HG03135 (cell line): ENCODE results near the gene HSCB.
A peak's percentile ranks its signal among the peaks of the same experiment; 100 is the strongest.
"Not testable (repeated sequence)": the region's sequence is repeated elsewhere in the genome, so short reads cannot be mapped to it uniquely, and the experiment has no call there.

Experiments used
- ATAC-seq: cut with Tn5 transposase; IDR thresholded peaks from one replicate; pipeline ENCODE4 v1.9.1; 2021; ENCODE audit warnings: mild to moderate bottlenecking, moderate library complexity; ENCODE audit not compliant: unreplicated experiment

HSCB gene

DNA sequence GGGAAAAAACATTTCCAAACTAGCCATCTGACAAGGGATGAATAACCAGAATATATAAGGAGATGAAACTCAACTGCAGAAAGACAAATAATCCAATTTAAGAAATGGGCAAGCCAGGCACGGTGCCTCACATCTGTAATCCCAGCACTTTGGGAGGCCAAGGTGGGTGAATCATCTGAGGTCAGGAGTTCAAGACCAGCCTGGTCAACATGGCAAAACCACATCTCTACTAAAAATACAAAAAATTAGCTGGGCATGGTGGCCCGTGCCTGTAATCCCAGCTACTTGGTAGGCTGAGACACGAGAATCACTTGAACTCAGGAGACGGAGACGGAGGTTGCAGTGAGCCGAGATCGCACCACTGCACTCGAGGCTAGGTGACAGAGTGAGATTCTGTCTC lies 3.0 kb upstream of the HSCB start:
- not testable (repeated sequence) for ATAC-seq

DNA sequence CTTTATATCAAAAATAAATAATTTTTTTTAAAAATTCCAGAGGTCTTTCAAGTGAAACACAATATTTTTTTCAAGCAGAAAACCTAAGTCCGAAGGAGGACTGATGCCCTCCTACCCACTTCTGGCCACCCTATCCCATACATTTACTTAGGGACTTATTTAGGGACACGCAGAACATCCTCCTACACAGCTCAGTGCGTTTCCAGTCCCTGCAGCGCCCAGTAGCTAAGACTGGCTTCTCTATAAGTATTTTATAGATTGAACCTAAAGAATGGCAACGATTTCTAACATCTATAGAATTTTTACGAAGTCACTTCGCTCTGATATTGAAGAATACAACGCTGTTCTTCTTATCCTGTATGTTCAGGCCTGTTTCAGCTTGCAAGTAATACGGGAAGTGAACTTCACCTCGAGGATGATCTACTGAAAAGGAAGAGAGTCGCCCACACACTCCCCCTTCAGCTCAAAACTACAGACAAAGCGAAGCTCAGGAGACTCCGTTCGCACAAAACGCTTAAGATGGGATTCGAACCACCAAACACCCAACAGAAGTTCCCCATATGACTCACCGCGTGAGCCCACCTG lies 547 bp upstream of the HSCB start:
- ATAC-seq = no peak

DNA sequence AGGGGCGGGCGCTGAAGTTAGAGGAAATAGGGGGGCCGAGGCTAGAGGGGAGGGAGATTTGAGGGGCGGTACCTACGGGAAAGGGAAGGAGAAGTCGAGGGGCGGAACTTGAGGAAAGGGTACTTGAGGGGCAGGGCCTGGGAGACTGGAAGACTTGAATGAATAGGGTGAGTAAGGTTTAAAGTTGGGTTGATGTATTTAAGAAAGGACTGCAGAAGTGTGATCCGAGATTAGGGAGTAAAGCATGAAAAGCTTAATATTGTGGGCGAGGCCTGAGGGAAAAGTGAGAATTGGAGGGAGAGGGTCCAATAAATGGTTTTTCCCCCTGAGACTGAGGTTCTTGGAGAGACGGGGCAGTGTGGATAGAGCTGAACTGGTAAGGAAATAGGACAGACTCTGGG lies 723 bp downstream of the HSCB start:
- ATAC-seq = no peak

GRCh38 chr22:28743852-28744251 lies 2.0 kb downstream of the HSCB start:
- no peak for ATAC-seq

GRCh38 chr22:28750471-28750881 lies 8.6 kb downstream of the HSCB start:
- ATAC-seq = no peak

DNA sequence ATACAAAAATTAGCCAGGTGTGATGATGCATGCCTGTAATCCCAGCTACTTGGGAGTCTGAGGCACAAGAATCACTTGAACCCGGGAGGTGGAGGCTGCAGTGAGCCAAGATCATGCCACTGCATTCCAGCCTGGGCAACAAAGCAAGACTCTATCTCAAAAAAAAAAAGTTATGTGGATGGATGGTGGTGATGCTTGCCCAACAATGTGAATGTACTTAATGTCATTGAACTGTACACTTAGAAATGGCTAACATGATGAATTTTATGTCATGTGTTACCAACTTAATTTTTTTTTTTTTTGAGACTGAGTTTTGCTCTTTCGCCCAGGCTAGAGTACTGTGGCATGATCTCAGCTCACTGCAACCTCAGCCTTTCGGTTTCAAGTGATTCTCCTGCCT lies 12.7 kb downstream of the HSCB start:
- ATAC-seq = not testable (repeated sequence)

GRCh38 chr22:28759861-28760560 lies 18.2 kb downstream of the HSCB start:
- ATAC-seq = no peak

DNA sequence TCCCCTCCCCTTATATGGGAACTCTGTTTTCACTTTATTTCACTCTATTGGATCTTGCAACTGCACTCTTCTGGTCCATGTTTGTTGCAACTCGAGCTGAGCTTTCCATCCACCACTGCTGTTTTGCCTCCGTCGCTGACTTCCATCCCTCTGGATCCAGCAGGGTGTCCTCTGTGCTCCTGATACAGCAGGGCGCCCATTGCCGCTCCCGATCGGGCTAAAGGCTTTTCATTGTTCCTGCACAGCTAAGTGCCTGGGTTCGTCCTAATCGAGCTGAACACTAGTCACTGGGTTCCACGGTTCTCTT lies 19.6 kb downstream of the HSCB start:
- no peak for ATAC-seq

GRCh38 chr22:28762000-28762399 lies 20.2 kb downstream of the HSCB start:
- ATAC-seq = not testable (repeated sequence)

DNA sequence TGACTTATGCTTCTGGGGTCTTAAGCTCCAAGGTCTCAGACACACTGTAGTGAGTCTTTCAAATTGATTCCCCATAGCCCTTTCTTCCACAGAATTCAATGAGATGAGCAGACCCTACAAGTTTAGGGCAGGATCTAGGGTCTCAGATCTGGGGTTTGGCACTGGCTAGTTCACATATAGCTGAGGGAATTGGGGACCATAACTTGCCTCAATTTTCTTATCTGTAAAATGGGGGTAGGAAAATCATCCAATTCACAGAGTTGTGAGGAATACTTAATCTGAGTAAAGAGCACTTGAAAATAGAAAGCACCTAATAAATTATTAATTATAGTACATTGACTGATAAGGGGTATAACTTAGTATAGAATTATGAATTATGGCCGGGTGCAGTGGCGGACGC lies 24.8 kb downstream of the HSCB start:
- no peak for ATAC-seq

DNA sequence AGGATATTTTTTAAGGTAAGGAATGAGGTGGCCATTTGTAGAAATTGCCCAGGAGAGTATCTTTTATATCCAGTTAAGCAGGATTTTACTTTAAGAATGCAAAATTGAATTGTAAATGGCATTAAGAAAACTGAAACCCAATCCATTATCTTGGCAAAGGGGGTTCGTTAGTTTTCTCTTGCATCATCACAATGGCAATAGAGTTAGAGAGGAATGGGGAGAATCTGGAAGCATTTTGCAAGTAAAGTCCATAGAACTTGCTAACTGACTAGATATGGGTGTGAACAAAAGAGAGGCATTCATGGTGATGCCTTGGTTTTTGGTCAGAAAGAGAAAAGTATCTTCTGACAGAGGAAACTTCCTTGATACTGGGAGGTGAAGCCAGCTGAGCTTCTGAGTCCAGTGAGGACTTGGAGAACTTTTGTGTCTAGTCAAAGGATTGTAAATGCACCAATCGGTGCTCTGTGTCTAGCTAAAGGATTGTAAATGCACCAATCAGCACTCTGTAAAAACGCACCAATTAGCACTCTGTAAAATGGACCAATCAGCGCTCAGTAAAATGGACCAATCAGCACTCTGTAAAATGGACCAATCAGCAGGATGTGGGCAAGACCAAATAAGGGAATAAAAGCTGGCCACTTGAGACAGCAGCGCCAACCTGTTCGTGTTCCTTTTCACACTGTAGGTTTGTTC lies 27.0 kb downstream of the HSCB start:
- no peak for ATAC-seq

DNA sequence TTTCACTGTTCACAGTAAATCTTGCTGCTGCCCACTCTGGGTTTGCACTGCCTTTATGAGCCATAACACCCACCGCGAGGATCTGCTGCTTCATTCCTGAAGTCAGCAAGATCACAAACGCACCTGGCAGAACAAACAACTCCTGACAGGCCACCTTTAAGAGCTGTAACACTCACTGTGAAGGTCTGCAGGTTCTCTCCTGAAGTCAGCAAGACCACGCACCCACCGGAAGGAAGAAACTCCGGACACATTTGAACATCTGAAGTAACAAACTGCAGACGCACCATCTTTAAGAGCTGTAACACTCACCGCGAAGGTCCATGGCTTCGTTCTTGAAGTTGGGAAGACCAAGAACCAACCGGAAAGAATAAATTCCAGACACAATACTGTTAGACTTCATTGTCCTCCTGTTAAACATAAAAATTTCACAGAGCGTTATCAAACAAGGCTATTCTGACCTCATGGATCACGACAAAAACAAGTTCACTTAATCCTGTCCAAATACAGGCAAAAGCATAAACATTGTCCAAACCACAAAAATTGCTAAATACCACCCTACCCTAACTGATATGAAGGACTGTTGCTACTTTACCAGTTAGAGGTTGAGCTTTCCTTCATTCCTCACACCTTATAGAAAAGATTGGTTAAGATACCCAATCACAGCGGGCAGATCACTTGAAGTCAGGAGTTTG lies 27.7 kb downstream of the HSCB start:
- ATAC-seq = no peak

DNA sequence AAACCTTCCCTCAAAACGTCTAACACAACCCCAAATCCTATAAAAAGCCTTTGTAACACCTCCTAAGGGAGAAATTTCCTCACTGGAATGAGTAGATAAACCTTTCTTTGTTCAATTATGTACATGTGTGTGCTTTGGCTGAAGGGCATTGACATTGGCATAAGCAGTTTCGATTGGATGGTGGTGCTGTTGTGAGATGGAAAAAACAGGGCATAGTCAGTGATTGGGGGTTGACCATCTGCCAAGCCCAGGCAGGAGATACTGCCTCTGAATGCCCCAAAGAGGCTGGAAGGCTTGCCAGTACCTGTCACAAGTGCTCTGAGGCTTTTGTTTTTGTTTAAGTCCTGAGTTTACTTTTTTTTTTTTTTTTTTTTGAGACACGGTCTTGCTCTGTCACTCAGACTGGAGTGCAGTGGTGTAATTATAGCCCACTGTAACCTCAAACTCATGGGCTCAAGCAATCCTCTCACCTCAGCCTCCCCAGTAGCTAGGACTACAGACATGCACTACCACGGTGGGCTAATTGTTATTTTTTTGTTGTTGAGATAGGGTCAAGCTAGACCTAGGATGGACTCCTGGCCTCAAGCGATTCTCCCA lies 29.5 kb downstream of the HSCB start:
- ATAC-seq = no peak

DNA sequence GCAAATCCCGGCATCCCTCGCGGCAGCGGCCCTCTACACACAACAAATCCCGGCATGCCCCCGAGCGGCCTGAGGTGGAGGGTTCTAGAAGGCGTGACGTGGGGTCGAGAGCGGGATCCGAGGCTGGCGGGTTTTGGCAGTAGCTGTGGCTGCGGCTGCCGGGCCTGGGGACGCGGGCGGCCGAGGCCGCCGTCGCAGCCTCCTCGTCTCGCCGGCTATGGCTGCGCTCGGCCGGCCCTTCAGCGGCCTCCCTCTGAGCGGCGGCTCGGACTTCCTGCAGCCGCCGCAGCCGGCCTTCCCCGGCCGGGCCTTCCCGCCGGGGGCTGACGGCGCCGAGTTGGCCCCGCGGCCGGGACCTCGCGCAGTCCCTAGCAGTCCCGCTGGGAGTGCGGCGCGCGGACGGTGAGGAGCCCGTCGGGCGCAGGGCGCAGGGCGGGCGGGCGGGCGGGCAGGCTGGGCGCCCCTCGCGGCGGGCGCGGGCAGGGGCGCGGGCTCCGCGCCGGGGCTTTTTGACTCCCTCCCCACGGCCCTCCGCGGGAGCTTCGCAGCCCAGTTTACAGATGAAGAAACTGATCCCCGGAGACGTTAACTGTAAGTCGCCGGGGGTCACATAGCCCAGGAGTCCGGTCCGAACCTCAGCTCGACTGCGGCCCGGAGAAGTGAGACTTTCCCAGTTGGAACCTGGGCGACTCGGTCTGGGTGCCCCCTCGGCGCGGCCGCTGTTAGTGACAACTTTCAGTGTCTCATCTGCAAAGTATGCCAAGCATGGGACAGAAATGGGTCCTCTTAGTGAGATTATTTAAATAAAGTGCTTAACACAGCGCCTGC lies 31.0 kb downstream of the HSCB start, which contains the start of gene CCDC117:
TSS of gene CCDC117 (plus strand) at position 63 of the 828 bp plus-strand sequence. CDS start at position 218, 155 bp downstream.
- ATAC-seq = peak; percentile 90

DNA sequence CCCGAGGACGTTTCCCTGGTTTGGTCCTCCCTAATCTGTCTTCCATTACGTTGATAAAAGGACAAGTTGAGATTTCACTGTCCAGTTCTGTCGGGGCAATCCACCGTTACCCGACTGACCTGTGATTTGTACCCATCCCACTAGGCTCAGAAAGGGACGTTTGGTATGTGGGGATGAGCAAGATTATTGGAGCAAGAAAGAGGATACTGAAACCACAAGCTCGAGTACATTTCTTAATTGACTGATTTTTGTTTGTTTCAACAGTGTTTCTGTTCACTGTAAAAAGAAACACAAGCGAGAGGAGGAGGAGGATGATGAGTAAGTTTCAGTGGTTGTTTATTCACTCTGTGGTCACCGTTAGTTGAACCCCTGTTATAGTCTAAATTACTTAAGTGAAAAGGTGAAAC lies 31.6 kb downstream of the HSCB start:
- no peak for ATAC-seq

DNA sequence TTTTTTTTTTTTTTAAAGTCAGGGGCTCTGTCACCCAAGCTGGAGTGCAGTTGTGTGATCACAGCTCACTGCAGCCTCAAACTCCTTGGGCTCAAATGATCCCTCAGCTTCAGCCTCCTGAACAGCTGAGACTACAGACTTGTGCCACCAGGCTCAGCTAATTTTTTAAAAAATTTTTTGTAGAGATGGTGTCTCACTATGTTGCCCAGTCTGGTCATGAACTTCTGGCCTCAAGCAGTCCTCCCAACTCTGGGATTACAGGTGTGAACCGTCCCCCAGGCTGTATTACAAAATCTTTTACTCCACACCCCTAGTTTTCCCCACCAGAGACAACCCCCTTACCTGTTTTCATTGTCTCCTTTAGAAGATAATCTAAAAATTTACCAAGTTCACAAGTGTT lies 32.5 kb downstream of the HSCB start:
- ATAC-seq = no peak

DNA sequence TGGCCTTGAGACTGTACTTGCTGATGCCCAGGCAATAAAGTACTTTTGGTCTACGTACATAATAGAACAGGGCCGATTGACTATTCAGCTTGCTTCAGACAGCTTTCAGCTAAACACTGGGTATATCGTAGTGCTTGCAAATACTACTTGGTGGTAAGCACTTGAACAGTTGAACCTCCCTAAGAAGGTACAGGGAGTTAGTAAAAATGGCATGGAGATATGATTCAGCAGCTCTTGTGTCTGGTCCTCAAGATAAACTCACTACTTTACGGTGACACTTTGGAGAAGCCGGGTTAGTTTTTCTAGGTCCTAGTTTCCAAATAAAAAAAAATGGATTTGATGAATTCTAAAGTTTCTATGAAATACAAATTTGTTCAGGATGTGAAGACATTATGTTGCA lies 38.0 kb downstream of the HSCB start:
- ATAC-seq = no peak

GRCh38 chr22:28780296-28780695 lies 38.5 kb downstream of the HSCB start:
- ATAC-seq = no peak

DNA sequence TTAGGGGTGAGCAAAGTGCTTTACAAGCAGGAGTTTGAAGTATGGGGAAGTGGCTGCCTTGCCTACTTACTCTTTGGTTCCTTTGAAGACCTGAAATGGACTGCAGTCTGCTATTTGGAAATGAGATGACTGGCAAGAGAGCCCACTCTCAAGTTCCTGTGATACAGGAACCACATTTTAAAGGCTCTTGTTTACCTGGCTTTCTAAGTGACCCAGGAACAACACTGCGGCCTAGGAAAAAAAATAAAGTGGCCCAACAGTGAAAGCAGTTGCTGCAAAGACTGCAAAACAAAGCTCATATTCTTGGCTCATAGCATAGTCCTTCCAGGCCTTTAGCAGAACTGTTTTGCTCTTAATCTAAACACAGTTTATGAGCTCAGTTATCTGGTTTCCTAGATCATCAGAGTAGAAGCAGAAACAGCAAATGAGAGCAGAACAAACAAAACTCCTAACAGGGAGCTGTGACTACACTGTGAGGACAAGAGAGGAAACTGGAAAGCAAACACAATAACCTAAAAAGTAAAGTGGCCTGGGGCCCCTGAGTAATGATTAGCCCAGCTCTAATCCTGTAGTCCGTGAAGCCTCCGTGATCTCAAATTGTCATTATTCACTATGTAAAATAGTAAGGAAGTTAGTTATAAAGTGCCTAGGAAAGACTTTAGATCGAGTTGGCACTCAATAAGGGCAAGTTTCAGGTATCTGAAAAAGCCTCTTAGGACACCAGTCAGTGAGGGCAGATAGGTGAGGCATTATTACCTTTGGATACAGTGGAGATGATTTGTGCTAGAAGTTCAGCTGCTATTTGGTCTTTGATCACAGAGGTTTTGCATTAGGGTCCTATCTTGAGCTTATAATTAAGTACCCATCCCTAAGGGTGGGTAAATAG lies 42.2 kb downstream of the HSCB start:
- no peak for ATAC-seq
